Thoracic aorta (tissue), 2 donors: ENCODE data around the gene NCAPD3. TPM values are rescaled to one million over a fixed set of nuclear protein-coding genes. Genes with fewer than 3 reads are reported as not detected.

Source experiments
- ATAC-seq: fragments of 150-250 bp; one replicate; pipeline ENCODE4 v1.8.0; 2017; ENCODE audit warnings: low read depth; ENCODE audit not compliant: insufficient number of reproducible peaks, low FRiP score
- DNase-seq: peaks from one replicate; pipeline ENCODE4 v3.0.0-alpha.2; 2020; ENCODE audit warnings: low spot score
- H3K27ac ChIP-seq, 2 donors: fragments of 200-600 bp; sonication (generic); 1 replicate in 1 of 2; 2 replicates in 1 of 2; pipeline ENCODE4 v1.5.1; 2016; ENCODE audit warnings: mild to moderate bottlenecking in 2 of 2, moderate library complexity in 2 of 2
- H3K27me3 ChIP-seq: fragments of 200-600 bp; sonication (generic); replicated peaks from 2 replicates; pipeline ENCODE4 v1.6.0; 2016; ENCODE audit warnings: mild to moderate bottlenecking; ENCODE audit not compliant: insufficient read depth
- H3K36me3 ChIP-seq: fragments of 200-600 bp; sonication (generic); one replicate; pipeline ENCODE4 v1.5.1; 2016
- H3K4me1 ChIP-seq, 2 donors: fragments of 200-600 bp; sonication (generic); 1 replicate in 1 of 2; 2 replicates in 1 of 2; pipeline versions ENCODE4 v1.5.1 to v1.6.0; 2016; ENCODE audit warnings: low read depth in 2 of 2, mild to moderate bottlenecking in 1 of 2; ENCODE audit not compliant: control insufficient read depth in 1 of 2
- H3K4me3 ChIP-seq: fragments of 200-600 bp; sonication (generic); 2 replicates; pipeline ENCODE4 v1.5.1; 2016; ENCODE audit warnings: mild to moderate bottlenecking
- H3K9me3 ChIP-seq: fragments of 200-600 bp; sonication (generic); 2 replicates; pipeline ENCODE4 v1.5.1; 2016
- total RNA-seq, 2 donors: library from RNA; depleted of rRNA; stranded (reverse); fragments of >200 nt; gene quantifications; one replicate each; pipeline versions ENCODE4 v1.1.0 to v1.2.3, GENCODE V29; 2016
- TF ChIP-seq, protein P1 (sequence below): fragments of 200-600 bp; sonication (generic); IDR thresholded peaks from one replicate; pipeline ENCODE4 v1.5.1; 2019; ENCODE audit warnings: antibody characterized with exemption

Gene NCAPD3
- total RNA-seq, 2 donors from 2014 or later, result 7.4 to 9.2 TPM

DNA sequence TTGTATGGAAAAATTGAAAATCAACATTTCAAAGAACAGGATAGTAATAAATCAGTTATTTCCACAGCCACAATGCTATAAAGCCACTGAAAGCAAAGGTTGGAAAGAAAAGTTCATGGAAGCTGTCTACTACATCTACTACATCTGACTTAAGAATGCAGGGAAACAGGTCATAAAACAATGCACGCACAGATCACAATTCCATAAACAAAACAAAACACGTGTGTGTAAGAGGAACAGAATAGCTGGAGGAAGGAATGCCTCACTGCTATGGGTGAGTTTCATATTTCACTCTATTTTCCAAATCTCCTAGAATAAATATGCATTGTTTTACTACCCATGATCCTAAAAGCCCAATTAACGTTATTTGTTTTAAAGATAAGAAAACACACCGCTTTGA lies 66.3 kb downstream of the NCAPD3 start:
- Histone ChIP-seq H3K36me3 (peaks cover 26% of the 10 kb centered on the region), H3K27me3 (no peaks in the 10 kb centered on the region), H3K4me1 (no peaks in the 10 kb centered on the region), H3K9me3 (no peaks in the 10 kb centered on the region), H3K4me3 (no peak overlapping the region), H3K27ac (no peak overlapping the region)
- TF ChIP-seq, protein P1, sequence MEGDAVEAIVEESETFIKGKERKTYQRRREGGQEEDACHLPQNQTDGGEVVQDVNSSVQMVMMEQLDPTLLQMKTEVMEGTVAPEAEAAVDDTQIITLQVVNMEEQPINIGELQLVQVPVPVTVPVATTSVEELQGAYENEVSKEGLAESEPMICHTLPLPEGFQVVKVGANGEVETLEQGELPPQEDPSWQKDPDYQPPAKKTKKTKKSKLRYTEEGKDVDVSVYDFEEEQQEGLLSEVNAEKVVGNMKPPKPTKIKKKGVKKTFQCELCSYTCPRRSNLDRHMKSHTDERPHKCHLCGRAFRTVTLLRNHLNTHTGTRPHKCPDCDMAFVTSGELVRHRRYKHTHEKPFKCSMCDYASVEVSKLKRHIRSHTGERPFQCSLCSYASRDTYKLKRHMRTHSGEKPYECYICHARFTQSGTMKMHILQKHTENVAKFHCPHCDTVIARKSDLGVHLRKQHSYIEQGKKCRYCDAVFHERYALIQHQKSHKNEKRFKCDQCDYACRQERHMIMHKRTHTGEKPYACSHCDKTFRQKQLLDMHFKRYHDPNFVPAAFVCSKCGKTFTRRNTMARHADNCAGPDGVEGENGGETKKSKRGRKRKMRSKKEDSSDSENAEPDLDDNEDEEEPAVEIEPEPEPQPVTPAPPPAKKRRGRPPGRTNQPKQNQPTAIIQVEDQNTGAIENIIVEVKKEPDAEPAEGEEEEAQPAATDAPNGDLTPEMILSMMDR, result no peak
- ATAC-seq, result no peak
- DNase-seq, result no peak

- H3K4me1 ChIP-seq, result peaks cover 0 to 1% of the 10 kb centered on the region in 2 donors
- no peaks in the 10 kb centered on the region for H3K9me3 ChIP-seq
- no peak overlapping the region for H3K27ac ChIP-seq
- ATAC-seq (no peak), DNase-seq (no peak)
- H3K4me3 ChIP-seq, result no peak overlapping the region
- TF ChIP-seq, protein P1, result no peak
- H3K27me3 ChIP-seq, result no peaks in the 10 kb centered on the region
- peaks cover 29% of the 10 kb centered on the region for H3K36me3 ChIP-seq
These were observed 67.6 kb downstream of the NCAPD3 start for GRCh38 chr11:134155946-134156865.

DNA sequence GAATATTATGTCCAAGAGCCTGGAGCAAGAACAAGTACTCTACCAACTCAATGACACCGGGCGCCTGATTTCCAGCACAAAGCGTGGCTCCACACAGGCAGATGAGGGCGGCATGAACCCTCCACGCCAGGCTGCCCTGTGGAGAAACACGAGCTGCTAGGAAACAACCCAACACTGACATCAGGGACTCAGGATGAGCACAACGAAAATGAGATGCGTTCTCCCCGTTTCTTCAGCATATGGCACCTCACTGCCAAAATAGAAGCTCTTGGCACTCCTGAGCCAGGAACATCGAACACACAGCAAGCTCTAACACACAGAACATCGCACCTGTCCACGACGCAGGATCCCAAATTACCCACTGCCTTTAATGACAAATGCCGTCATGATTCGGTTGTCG lies 68.3 kb downstream of the NCAPD3 start:
- no peak for ATAC-seq
- TF ChIP-seq, protein P1, result no peak
- DNase-seq, result no peak
- no peak overlapping the region for H3K4me3 ChIP-seq
- no peaks in the 10 kb centered on the region for H3K9me3 ChIP-seq
- no peak overlapping the region for H3K27ac ChIP-seq
- peaks cover 29% of the 10 kb centered on the region for H3K36me3 ChIP-seq
- H3K4me1 ChIP-seq, result peaks cover 0 to 6% of the 10 kb centered on the region in 2 donors
- H3K27me3 ChIP-seq, result no peaks in the 10 kb centered on the region

GRCh38 chr11:134154441-134154840 lies 69.3 kb downstream of the NCAPD3 start:
- DNase-seq (no peak), ATAC-seq (no peak)
- H3K9me3 ChIP-seq, result no peaks in the 10 kb centered on the region
- H3K36me3 ChIP-seq, result peaks cover 31% of the 10 kb centered on the region
- no peak overlapping the region for H3K27ac ChIP-seq
- TF ChIP-seq, protein P1, result no peak
- H3K4me1 ChIP-seq, result peaks cover 0 to 6% of the 10 kb centered on the region in 2 donors
- no peak overlapping the region for H3K4me3 ChIP-seq
- no peaks in the 10 kb centered on the region for H3K27me3 ChIP-seq

GRCh38 chr11:134153147-134153905 lies 70.4 kb downstream of the NCAPD3 start:
- ATAC-seq (no peak), DNase-seq (no peak)
- Histone ChIP-seq H3K4me1 (peaks cover 0 to 6% of the 10 kb centered on the region in 2 donors), H3K4me3 (no peak overlapping the region), H3K36me3 (peaks cover 33% of the 10 kb centered on the region), H3K9me3 (no peaks in the 10 kb centered on the region), H3K27me3 (no peaks in the 10 kb centered on the region), H3K27ac (no peak overlapping the region)
- TF ChIP-seq, protein P1, result no peak
